GM19468 (cell line): ENCODE measurements around the gene HJURP.

Experiments used
- ATAC-seq: cut with Tn5 transposase; IDR thresholded peaks from one replicate; pipeline ENCODE4 v1.9.1; 2021; ENCODE audit warnings: mild to moderate bottlenecking, moderate library complexity, moderate number of reproducible peaks; ENCODE audit not compliant: unreplicated experiment; ENCODE audit errors: extremely low read depth

The HJURP gene

GRCh38 chr2:233816771-233817170 lies 37.6 kb downstream of the HJURP start:
- ATAC-seq: no peak

DNA sequence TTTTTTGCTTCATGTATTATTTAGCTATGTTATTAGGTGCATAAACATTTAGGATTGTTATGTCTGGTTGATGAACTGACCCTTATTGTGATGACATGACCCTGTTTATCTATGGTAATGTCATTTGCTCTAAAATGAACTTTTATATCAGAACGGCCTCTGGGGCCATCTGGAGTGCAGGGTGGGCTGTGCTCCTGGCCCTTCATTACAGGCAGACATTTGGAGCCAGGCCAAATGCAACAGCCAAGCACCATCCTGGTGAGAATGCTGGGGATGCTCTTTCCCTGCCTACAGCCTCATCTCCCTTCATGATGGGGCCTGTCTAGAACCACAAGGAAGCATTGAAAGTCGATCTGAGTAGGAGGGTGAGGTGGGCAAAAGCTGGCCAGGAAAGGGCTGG lies 38.0 kb downstream of the HJURP start:
- no peak for ATAC-seq

GRCh38 chr2:233815861-233816260 lies 38.5 kb downstream of the HJURP start:
- ATAC-seq: no peak

GRCh38 chr2:233814056-233814835 lies 40.1 kb downstream of the HJURP start:
- no peak for ATAC-seq

- ATAC-seq: no peak
These were observed 40.9 kb downstream of the HJURP start for GRCh38 chr2:233813236-233814055.

DNA sequence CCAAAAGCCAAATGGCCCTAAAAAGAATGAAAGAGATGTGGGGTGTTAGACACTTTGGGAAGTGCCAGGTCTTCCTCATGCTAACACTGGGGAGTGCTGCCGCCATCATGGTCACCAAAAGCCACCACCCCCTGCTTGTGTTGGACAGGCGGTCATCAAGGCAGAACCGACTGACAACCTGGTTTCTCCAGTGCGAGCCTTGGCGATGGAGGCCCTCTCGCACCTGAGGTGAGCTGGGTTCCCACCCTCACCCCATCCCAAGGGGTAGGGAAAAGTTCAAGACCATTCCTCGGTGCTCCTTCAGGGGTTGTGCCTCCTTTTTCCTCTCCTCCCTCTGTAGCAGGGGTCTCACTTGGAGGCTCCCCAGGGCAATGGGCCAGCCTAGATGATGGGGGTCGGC lies 42.6 kb downstream of the HJURP start:
- no peak for ATAC-seq

DNA sequence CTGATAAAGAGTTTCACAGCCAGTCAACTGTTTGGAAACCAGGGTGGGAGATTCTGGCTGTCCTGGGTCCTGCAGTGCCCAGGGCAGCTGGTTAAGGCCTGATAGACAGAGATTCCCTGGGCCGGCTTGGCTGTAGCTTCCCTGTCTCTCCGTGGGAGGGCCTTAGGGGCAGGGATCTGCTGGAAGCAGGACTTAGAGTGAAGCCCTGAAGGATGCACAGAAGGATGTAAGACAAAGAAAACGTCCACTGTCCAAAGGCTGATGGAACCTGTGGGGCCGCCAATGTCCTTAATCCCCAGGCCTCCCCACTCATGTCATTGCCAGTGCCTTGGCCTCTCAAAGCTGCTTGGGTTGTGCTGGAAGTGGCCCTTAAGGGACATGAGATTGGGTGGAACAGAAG lies 43.2 kb downstream of the HJURP start:
- ATAC-seq: no peak

- ATAC-seq: no peak
These were observed 44.0 kb downstream of the HJURP start for GRCh38 chr2:233810385-233810784.

GRCh38 chr2:233807966-233808935 lies 46.1 kb downstream of the HJURP start:
- ATAC-seq: no peak

- no peak for ATAC-seq
These were observed 47.0 kb downstream of the HJURP start for GRCh38 chr2:233807215-233807865.

GRCh38 chr2:233803994-233804393 lies 50.3 kb downstream of the HJURP start:
- no peak for ATAC-seq

- ATAC-seq: no peak
These were observed 50.9 kb downstream of the HJURP start for GRCh38 chr2:233803292-233803911.

- ATAC-seq: no peak
These were observed 52.1 kb downstream of the HJURP start for GRCh38 chr2:233802132-233802815.

DNA sequence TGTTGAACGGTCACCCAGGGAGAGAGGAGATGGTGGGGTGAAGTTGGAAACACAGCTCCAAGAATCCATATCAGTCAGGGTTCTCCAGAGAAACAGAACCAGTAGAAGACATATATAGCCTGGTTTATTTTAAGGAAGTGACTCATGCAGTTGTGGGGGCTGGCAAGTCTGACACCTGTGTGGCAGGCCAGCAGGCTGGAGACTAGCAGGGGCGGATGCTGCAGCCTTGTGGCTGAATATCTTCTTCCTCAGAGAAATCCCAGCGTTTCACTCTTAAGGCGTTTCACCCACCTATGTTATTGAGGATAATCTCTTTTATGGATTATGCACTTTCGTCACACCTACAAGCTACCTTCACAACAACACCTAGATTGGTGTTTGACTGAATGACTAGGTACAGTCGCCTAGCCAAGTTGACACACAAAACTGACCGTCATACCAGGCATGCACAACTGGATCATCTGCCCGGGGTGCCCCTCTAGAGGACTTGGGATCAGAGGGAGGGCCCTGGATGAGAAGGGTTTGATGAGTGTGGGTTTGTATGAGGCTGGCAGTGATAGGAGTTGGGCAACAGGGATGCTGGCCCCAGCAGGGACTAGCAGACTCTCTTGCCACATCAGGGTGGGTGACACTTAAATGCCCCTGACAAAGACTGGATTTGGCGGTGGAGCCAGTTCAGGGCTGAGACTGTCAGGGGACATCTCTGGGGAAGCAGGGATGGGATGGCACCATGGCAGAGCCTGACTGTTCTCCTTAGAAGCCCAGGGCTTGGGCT lies 52.8 kb downstream of the HJURP start:
- no peak for ATAC-seq

DNA sequence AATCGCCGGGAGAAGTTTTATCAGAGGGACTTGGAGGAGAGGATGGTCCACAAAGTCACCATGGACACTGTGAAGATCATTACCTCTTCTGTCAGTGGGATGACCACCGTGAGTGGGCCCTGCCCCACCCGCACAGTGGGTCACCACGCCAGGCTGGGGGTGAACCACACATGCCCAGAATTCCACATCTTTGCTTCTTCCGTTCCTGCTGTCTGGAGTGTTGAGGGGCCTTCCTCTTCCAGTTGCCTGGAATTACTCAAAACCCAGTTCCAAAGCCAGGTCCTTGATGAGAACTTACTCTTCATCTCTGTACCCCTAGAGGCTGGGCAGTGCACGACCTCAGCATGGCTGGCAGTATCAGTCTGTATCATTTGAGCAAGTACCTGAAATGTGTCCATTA lies 54.1 kb downstream of the HJURP start:
- ATAC-seq: no peak

DNA sequence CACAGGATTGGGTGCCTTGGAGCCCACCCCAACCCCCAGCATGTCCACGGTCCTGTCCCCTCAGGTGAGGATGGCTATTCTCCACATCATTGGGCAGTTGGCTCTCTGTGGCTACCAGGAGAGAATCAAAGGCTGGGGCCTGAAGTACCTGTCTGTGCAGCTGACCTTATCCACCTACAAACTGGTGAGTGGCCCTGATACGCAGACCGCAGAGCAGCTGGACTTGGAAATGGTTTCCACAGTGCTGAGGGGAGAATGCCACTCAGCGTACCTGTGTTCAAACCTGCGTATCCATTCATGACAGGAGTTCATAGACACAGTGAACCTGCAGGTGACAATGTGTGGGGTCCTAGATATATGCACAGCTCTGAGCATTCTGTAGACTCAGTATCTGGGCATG lies 54.6 kb downstream of the HJURP start:
- no peak for ATAC-seq

GRCh38 chr2:233799087-233799665 lies 55.2 kb downstream of the HJURP start:
- ATAC-seq: no peak
